OCI-LY3 (cell line): Measurements from ENCODE around the gene CEACAM6.

Source experiments
- CTCF ChIP-seq: fragments of 200-600, 300-600 bp; sonication (generic); IDR thresholded peaks from 2 replicates; pipeline ENCODE4 v1.5.1; 2014; ENCODE audit warnings: antibody characterized with exemption, low read length, low read depth
- EZH2phosphoT487 ChIP-seq: fragments of 200-600 bp; shearing (Covaris generic); IDR thresholded peaks from 2 replicates; pipeline ENCODE4 v1.6.1; 2018; ENCODE audit warnings: antibody characterized with exemption, mixed run types, low read depth

- no peak for TF ChIP-seq EZH2phosphoT487
- TF ChIP-seq CTCF: no peak
Measured at GRCh38 chr19:41707502-41707812, 47.9 kb upstream of the CEACAM6 start.
